ENCODE data around the gene REELD1.
A peak's percentile ranks its signal among the peaks of the same experiment; 100 is the strongest.

The REELD1 gene

GRCh38 chr4:146214238-146214637 is at the start of gene REELD1:
REELD1 (plus strand) TSS chr4:146214538; CDS start chr4:146216953, 2,415 bp downstream.
- DNase-seq = no peak

- no peak for DNase-seq
Measured at GRCh38 chr4:146165221-146165620, 49.1 kb upstream of the REELD1 start.

- DNase-seq = no peak
Measured at GRCh38 chr4:146165840-146166239, 48.5 kb upstream of the REELD1 start.

GRCh38 chr4:146170149-146170548 is 44.2 kb upstream of the REELD1 start:
- no peak for DNase-seq

GRCh38 chr4:146175541-146176453 is 38.5 kb upstream of the REELD1 start, which contains the start of gene LSM6:
LSM6 (plus strand) TSS chr4:146175718; CDS start chr4:146182922, 7,204 bp downstream.
- peak; percentile 91 for DNase-seq

- DNase-seq = no peak
Measured at GRCh38 chr4:146176891-146177290, 37.4 kb upstream of the REELD1 start.

GRCh38 chr4:146178126-146178525 is 36.2 kb upstream of the REELD1 start:
- DNase-seq = no peak

GRCh38 chr4:146179784-146180370 is 34.5 kb upstream of the REELD1 start:
- DNase-seq = no peak

GRCh38 chr4:146182443-146182842 is 31.9 kb upstream of the REELD1 start:
- DNase-seq = peak; percentile 49

- DNase-seq = no peak
Measured at GRCh38 chr4:146183209-146183608, 31.1 kb upstream of the REELD1 start.

- DNase-seq = no peak
Measured at GRCh38 chr4:146186041-146186440, 28.3 kb upstream of the REELD1 start.

- no peak for DNase-seq
Measured at GRCh38 chr4:146186596-146186995, 27.7 kb upstream of the REELD1 start.

- DNase-seq = no peak
Measured at GRCh38 chr4:146190456-146190855, 23.9 kb upstream of the REELD1 start.

- no peak for DNase-seq
Measured at GRCh38 chr4:146191766-146192458, 22.4 kb upstream of the REELD1 start.

- DNase-seq = no peak
Measured at GRCh38 chr4:146193628-146194027, 20.7 kb upstream of the REELD1 start.

- no peak for DNase-seq
Measured at GRCh38 chr4:146194212-146194611, 20.1 kb upstream of the REELD1 start.

- no peak for DNase-seq
Measured at GRCh38 chr4:146202665-146203064, 11.7 kb upstream of the REELD1 start.

- DNase-seq = no peak
Measured at GRCh38 chr4:146207410-146207809, 6.9 kb upstream of the REELD1 start.

- DNase-seq = no peak
Measured at GRCh38 chr4:146210890-146211289, 3.4 kb upstream of the REELD1 start.

- DNase-seq = no peak
Measured at GRCh38 chr4:146211440-146211839, 2.9 kb upstream of the REELD1 start.

- no peak for DNase-seq
Measured at GRCh38 chr4:146212781-146213180, 1.6 kb upstream of the REELD1 start.

- DNase-seq = no peak
Measured at GRCh38 chr4:146222313-146222712, 8.0 kb downstream of the REELD1 start.

GRCh38 chr4:146224326-146224966 is 10.1 kb downstream of the REELD1 start:
- DNase-seq = no peak
